ENCODE measurements around the gene POLR3B.

Gene POLR3B

DNA sequence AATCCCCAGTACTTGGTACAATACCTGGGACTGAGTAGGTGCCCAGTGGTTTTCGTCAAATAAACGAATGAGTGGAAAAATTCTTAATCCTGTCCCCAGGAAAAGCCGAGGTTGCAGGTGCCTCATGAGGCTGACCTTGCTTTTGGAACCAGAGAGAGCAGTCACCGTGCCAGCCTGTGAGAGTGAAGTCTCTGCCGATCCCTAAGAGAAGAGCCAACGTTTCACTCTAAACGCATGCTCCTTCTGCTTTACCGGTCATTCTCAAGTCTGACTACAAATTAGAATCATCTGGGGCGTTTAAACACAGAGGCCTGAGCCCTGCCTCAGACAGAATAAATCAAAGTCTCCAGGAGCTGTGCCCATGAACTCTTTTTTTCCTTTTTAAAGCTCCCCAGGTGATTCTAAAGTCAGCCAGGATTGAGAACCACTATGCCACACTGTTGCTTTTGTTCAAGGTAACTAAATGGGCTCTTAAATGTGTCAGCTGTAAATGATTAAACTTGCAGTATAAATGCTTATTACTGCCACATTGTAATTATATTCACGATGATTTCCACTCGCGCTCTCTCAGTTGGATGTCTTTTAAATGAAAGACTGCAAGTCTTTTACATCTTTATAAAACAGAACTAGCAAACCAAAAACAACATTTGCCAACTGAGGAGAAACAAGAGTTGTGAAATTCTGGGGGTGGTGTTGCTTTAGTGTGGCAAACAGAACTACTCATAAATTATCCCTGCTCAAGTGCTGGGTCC lies 28.1 kb upstream of the POLR3B start:
- Histone ChIP-seq H3K36me3 (ENCODE audit: control insufficient read depth, low read length) (no peaks in the 10 kb centered on the region), H3K9me3 (ENCODE audit: control insufficient read depth, insufficient read depth, low read length) (no peaks in the 10 kb centered on the region), H3K9me2 (replicated peaks; ENCODE audit: control insufficient read depth, low read length) (no peaks in the 10 kb centered on the region), H4K20me1 (ENCODE audit: control insufficient read depth, insufficient read depth, low read depth, low read length) (no peaks in the 10 kb centered on the region), H3K4me1 (ENCODE audit: control insufficient read depth, low read length) (peaks cover 11% of the 10 kb centered on the region), H3F3A (ENCODE audit: control insufficient read depth, insufficient read depth) (no peaks in the 10 kb centered on the region), H3K4me2 (ENCODE audit: low read length) (no peak overlapping the region), H3K27ac (ENCODE audit: low read depth, low read length) (no peak overlapping the region), H3K79me2 (ENCODE audit: control insufficient read depth, low read length) (no peaks in the 10 kb centered on the region), H3K27me3 (ENCODE audit: control insufficient read depth, low read length) (no peaks in the 10 kb centered on the region; the same call in 1 of the 2 replicates), H3K4me3 (ENCODE audit: low read length) (no peak overlapping the region)
- TF ChIP-seq EZH2phosphoT487 (IDR thresholded peaks at IDR 0.05; ENCODE audit: borderline replicate concordance, low read length), result no peak
- TF ChIP-seq, protein P1, sequence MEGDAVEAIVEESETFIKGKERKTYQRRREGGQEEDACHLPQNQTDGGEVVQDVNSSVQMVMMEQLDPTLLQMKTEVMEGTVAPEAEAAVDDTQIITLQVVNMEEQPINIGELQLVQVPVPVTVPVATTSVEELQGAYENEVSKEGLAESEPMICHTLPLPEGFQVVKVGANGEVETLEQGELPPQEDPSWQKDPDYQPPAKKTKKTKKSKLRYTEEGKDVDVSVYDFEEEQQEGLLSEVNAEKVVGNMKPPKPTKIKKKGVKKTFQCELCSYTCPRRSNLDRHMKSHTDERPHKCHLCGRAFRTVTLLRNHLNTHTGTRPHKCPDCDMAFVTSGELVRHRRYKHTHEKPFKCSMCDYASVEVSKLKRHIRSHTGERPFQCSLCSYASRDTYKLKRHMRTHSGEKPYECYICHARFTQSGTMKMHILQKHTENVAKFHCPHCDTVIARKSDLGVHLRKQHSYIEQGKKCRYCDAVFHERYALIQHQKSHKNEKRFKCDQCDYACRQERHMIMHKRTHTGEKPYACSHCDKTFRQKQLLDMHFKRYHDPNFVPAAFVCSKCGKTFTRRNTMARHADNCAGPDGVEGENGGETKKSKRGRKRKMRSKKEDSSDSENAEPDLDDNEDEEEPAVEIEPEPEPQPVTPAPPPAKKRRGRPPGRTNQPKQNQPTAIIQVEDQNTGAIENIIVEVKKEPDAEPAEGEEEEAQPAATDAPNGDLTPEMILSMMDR (IDR thresholded peaks at IDR 0.05; ENCODE audit: low read depth, low read length, poor library complexity, severe bottlenecking), result no peak

DNA sequence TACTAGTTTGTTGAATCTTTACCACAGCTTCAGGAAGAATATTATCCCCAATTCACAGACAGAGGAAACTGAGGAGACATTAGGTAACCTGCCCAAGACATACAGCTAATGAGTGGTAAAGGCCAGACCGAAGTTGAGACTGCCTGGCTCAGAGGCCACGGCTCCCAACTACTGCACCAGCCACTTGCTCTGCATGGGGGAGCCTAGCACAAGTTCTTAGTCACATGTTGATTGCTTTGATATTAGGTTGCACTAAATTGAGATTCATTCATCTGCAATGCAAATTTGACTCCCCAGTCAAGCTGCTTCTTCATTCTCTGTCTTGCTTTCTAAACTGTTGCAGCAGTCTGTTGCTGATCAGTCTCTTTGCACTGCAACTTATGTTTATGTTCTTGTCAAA lies 25.9 kb upstream of the POLR3B start:
- no peaks in the 10 kb centered on the region for H3K79me2 ChIP-seq (ENCODE audit: control insufficient read depth, low read length)
- no peaks in the 10 kb centered on the region for H3K9me3 ChIP-seq (ENCODE audit: control insufficient read depth, insufficient read depth, low read length)
- H3K4me3 ChIP-seq (ENCODE audit: low read length), result no peak overlapping the region
- H3K4me1 ChIP-seq (ENCODE audit: control insufficient read depth, low read length), result peaks cover 11% of the 10 kb centered on the region
- H4K20me1 ChIP-seq (ENCODE audit: control insufficient read depth, insufficient read depth, low read depth, low read length), result no peaks in the 10 kb centered on the region
- no peak overlapping the region for H3K27ac ChIP-seq (ENCODE audit: low read depth, low read length)
- no peaks in the 10 kb centered on the region for H3K9me2 ChIP-seq (replicated peaks; ENCODE audit: control insufficient read depth, low read length)
- H3K36me3 ChIP-seq (ENCODE audit: control insufficient read depth, low read length), result no peaks in the 10 kb centered on the region
- no peak overlapping the region for H3K4me2 ChIP-seq (ENCODE audit: low read length)
- TF ChIP-seq EZH2phosphoT487 (IDR thresholded peaks at IDR 0.05; ENCODE audit: borderline replicate concordance, low read length), result no peak
- TF ChIP-seq, protein P1 (IDR thresholded peaks at IDR 0.05; ENCODE audit: low read depth, low read length, poor library complexity, severe bottlenecking), result no peak
- H3F3A ChIP-seq (ENCODE audit: control insufficient read depth, insufficient read depth), result no peaks in the 10 kb centered on the region
- 0 out of 2 replicates have a peak, but pooled peaks cover 3% of the 10 kb centered on the region for H3K27me3 ChIP-seq (ENCODE audit: control insufficient read depth, low read length)

DNA sequence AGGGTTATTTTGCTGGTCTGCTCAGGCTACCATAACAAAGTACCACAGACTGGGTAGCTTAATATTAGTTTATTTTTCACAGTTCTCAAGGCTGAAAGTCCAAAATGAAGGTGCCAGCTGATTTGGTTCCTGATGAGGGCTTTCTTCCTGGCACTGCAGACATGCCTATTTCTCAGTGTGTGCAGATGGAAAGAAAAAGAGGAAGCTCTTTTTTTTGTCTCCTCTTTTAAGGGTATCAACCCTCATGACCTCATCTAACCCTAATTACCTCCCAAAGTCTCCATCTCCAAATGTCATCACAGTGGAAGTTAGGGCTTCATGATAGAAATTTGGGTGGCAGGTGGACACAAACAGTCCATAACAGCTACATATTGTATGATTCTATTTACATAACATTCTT lies 25.0 kb upstream of the POLR3B start:
- H3K36me3 ChIP-seq (ENCODE audit: control insufficient read depth, low read length), result no peaks in the 10 kb centered on the region
- no peak for TF ChIP-seq EZH2phosphoT487 (IDR thresholded peaks at IDR 0.05; ENCODE audit: borderline replicate concordance, low read length)
- TF ChIP-seq, protein P1 (IDR thresholded peaks at IDR 0.05; ENCODE audit: low read depth, low read length, poor library complexity, severe bottlenecking), result no peak
- H3K9me3 ChIP-seq (ENCODE audit: control insufficient read depth, insufficient read depth, low read length), result no peaks in the 10 kb centered on the region
- H3K4me2 ChIP-seq (ENCODE audit: low read length), result no peak overlapping the region
- no peaks in the 10 kb centered on the region for H3K79me2 ChIP-seq (ENCODE audit: control insufficient read depth, low read length)
- no peaks in the 10 kb centered on the region for H4K20me1 ChIP-seq (ENCODE audit: control insufficient read depth, insufficient read depth, low read depth, low read length)
- H3K27me3 ChIP-seq (ENCODE audit: control insufficient read depth, low read length), result 0 out of 2 replicates have a peak, but pooled peaks cover 3% of the 10 kb centered on the region
- no peak overlapping the region for H3K27ac ChIP-seq (ENCODE audit: low read depth, low read length)
- H3K4me3 ChIP-seq (ENCODE audit: low read length), result no peak overlapping the region
- no peaks in the 10 kb centered on the region for H3K9me2 ChIP-seq (replicated peaks; ENCODE audit: control insufficient read depth, low read length)
- no peaks in the 10 kb centered on the region for H3F3A ChIP-seq (ENCODE audit: control insufficient read depth, insufficient read depth)
- peaks cover 11% of the 10 kb centered on the region for H3K4me1 ChIP-seq (ENCODE audit: control insufficient read depth, low read length)

Data from DOHH2 (cell line).